ENCODE measurements around the gene CLMN. TPM values are rescaled to one million over a fixed set of nuclear protein-coding genes. Genes with fewer than 3 reads are reported as not detected.

Gene CLMN
- total and polyA plus RNA-seq, 9 of the 15 experiments (the other 6 are each of a cell fraction or from before 2014, with no cell fraction given), result 0.01 to 0.18 (median 0.07) TPM; not detected in 4

DNA sequence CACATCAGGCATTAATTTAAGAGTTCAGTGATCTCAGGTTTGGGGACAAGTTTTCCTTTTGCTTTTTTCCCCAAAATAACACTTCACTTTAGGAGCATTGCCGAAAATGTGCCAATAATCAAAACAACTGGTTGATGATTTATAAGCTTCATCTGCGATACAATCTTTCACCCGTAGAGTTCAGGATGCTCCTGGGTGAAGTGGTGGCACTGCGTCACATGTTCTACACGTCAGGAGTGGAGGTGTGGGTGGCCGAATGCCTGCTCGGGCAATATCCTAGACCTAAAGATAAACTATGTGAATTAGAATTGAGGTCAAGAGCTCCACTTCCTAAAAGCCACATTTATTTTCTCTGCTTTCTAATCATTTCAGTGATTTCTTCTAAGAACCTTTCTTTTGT, 91.5 kb downstream of the CLMN start (continued):
- TF ChIP-seq, protein P1, sequence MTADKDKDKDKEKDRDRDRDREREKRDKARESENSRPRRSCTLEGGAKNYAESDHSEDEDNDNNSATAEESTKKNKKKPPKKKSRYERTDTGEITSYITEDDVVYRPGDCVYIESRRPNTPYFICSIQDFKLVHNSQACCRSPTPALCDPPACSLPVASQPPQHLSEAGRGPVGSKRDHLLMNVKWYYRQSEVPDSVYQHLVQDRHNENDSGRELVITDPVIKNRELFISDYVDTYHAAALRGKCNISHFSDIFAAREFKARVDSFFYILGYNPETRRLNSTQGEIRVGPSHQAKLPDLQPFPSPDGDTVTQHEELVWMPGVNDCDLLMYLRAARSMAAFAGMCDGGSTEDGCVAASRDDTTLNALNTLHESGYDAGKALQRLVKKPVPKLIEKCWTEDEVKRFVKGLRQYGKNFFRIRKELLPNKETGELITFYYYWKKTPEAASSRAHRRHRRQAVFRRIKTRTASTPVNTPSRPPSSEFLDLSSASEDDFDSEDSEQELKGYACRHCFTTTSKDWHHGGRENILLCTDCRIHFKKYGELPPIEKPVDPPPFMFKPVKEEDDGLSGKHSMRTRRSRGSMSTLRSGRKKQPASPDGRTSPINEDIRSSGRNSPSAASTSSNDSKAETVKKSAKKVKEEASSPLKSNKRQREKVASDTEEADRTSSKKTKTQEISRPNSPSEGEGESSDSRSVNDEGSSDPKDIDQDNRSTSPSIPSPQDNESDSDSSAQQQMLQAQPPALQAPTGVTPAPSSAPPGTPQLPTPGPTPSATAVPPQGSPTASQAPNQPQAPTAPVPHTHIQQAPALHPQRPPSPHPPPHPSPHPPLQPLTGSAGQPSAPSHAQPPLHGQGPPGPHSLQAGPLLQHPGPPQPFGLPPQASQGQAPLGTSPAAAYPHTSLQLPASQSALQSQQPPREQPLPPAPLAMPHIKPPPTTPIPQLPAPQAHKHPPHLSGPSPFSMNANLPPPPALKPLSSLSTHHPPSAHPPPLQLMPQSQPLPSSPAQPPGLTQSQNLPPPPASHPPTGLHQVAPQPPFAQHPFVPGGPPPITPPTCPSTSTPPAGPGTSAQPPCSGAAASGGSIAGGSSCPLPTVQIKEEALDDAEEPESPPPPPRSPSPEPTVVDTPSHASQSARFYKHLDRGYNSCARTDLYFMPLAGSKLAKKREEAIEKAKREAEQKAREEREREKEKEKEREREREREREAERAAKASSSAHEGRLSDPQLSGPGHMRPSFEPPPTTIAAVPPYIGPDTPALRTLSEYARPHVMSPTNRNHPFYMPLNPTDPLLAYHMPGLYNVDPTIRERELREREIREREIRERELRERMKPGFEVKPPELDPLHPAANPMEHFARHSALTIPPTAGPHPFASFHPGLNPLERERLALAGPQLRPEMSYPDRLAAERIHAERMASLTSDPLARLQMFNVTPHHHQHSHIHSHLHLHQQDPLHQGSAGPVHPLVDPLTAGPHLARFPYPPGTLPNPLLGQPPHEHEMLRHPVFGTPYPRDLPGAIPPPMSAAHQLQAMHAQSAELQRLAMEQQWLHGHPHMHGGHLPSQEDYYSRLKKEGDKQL (CRISPR knock-in tag; IDR thresholded peaks at IDR 0.05; ENCODE audit: borderline replicate concordance), result no peak
- no peak for TF ChIP-seq HDAC3 (IDR thresholded peaks at IDR 0.05; ENCODE audit: borderline replicate concordance, partially characterized antibody)
- no peak for TF ChIP-seq ZNF57 (CRISPR knock-in tag; IDR thresholded peaks at IDR 0.05)
- no peak for TF ChIP-seq NFATC3 (IDR thresholded peaks at IDR 0.05)
- TF ChIP-seq ELF1 (tag; IDR thresholded peaks at IDR 0.05), result no peak
- TF ChIP-seq PPARD (CRISPR knock-in tag; IDR thresholded peaks at IDR 0.05), result no peak
- TF ChIP-seq, protein P2, sequence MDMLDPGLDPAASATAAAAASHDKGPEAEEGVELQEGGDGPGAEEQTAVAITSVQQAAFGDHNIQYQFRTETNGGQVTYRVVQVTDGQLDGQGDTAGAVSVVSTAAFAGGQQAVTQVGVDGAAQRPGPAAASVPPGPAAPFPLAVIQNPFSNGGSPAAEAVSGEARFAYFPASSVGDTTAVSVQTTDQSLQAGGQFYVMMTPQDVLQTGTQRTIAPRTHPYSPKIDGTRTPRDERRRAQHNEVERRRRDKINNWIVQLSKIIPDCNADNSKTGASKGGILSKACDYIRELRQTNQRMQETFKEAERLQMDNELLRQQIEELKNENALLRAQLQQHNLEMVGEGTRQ (CRISPR knock-in tag; IDR thresholded peaks at IDR 0.05), result no peak

Measured in K562 (cell line).